ENCODE results near the gene SELENOO.

Gene SELENOO

GRCh38 chr22:50242406-50242949, 41.7 kb downstream of the SELENOO start:
- Histone ChIP-seq H3K9ac (ENCODE audit: low read depth in 1 of 2, low read length in 2 of 2) (peak overlapping the region in 1 of 2 donors; percentile 26), H3K36me3 (ENCODE audit: control insufficient read depth in 1 of 2, insufficient read depth in 2 of 2, low read length in 2 of 2) (peaks cover 7 to 35% of the 10 kb centered on the region in 2 donors), H3K4me1 (ENCODE audit: control insufficient read depth in 1 of 2, insufficient read depth in 2 of 2, low read length in 2 of 2) (peaks cover 22 to 44% of the 10 kb centered on the region in 2 donors)

DNA sequence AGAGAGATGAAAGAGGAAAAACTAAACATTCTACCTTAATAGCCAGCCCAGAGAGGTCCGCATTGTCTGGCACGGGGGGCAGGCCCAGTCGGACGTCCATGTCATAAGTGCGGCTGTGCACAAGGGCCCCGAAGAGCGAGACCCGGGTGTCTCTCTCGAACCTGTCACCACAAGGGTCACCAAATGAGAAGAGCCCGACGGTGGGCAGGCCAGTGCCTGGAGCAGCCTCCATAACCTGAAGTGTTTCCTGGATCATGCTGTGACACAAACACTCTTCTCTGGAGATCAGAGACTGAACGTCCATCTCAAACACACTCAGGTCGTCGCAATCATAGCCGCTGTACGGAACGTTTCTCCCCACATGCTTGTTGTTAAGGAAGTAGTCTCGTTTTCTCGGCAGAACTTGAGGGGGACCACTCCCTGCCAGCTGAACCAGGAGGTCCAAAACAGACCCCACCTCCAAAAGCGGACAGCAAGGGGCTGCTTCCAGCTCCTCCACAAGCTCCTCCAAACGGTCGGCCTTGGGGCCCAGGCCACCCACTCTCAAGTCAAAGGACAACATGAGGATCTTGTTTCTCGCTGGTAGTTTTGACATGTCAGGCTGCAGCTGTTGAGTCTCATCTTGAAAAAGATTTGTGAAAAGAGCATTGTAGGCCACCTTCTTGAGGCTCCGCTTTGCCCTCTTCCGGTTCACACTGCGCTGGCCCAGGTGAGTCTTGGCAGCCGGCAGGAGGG, 43.0 kb downstream of the SELENOO start:
- Histone ChIP-seq H3K27me3 (ENCODE audit: control insufficient read depth in 1 of 2, insufficient read depth in 2 of 2, low read length in 2 of 2) (no peaks in the 10 kb centered on the region), H3K36me3 (ENCODE audit: control insufficient read depth in 1 of 2, insufficient read depth in 2 of 2, low read length in 2 of 2) (peaks cover 7 to 43% of the 10 kb centered on the region in 2 donors), H3K9ac (ENCODE audit: low read depth in 1 of 2, low read length in 2 of 2) (peak overlapping the region; percentile 83 to 91), H3K4me3 (ENCODE audit: low read depth in 1 of 2, low read length in 2 of 2) (peak overlapping the region; percentile 98 to 99), H3K9me3 (ENCODE audit: control insufficient read depth in 1 of 2, low read length in 2 of 2) (no peaks in the 10 kb centered on the region), H3K4me1 (ENCODE audit: control insufficient read depth in 1 of 2, insufficient read depth in 2 of 2, low read length in 2 of 2) (peaks cover 25 to 51% of the 10 kb centered on the region in 2 donors), H3K27ac (ENCODE audit: low read depth, low read length) (peak overlapping the region; percentile 93)

More at GRCh38 chr22:50242406-50242949, 41.7 kb downstream of the SELENOO start:
- H3K9me3 ChIP-seq (ENCODE audit: control insufficient read depth in 1 of 2, low read length in 2 of 2), result no peaks in the 10 kb centered on the region
- H3K27me3 ChIP-seq (ENCODE audit: control insufficient read depth in 1 of 2, insufficient read depth in 2 of 2, low read length in 2 of 2), result no peaks in the 10 kb centered on the region
- H3K4me3 ChIP-seq (ENCODE audit: low read depth in 1 of 2, low read length in 2 of 2), result peak overlapping the region; percentile 19 to 55
- H3K27ac ChIP-seq (ENCODE audit: low read depth, low read length), result no peak overlapping the region

- Histone ChIP-seq H3K4me3 (ENCODE audit: low read depth in 1 of 2, low read length in 2 of 2) (peak within 1 kb of the TSS; percentile 98 to 99), H3K9ac (ENCODE audit: low read depth in 1 of 2, low read length in 2 of 2) (peak within 1 kb of the TSS; percentile 83 to 91), H3K27me3 (ENCODE audit: control insufficient read depth in 1 of 2, insufficient read depth in 2 of 2, low read length in 2 of 2) (no peaks in the 10 kb centered on the region), H3K27ac (ENCODE audit: low read depth, low read length) (peak within 1 kb of the TSS; percentile 93), H3K9me3 (ENCODE audit: control insufficient read depth in 1 of 2, low read length in 2 of 2) (no peaks in the 10 kb centered on the region), H3K4me1 (ENCODE audit: control insufficient read depth in 1 of 2, insufficient read depth in 2 of 2, low read length in 2 of 2) (peaks cover 26 to 55% of the 10 kb centered on the region in 2 donors), H3K36me3 (ENCODE audit: control insufficient read depth in 1 of 2, insufficient read depth in 2 of 2, low read length in 2 of 2) (peaks cover 7 to 38% of the 10 kb centered on the region in 2 donors)
Measured at GRCh38 chr22:50244420-50245213, 43.8 kb downstream of the SELENOO start, which contains the start of gene TUBGCP6. TUBGCP6 (minus strand) TSS chr22:50245023; CDS start chr22:50244459, 564 bp downstream.

GRCh38 chr22:50245214-50246072, 44.6 kb downstream of the SELENOO start:
- Histone ChIP-seq H3K36me3 (ENCODE audit: control insufficient read depth in 1 of 2, insufficient read depth in 2 of 2, low read length in 2 of 2) (peaks cover 7 to 31% of the 10 kb centered on the region in 2 donors), H3K27ac (ENCODE audit: low read depth, low read length) (peak overlapping the region; percentile 93), H3K4me3 (ENCODE audit: low read depth in 1 of 2, low read length in 2 of 2) (peak overlapping the region; percentile 98 to 99), H3K4me1 (ENCODE audit: control insufficient read depth in 1 of 2, insufficient read depth in 2 of 2, low read length in 2 of 2) (peaks cover 34 to 63% of the 10 kb centered on the region in 2 donors), H3K9ac (ENCODE audit: low read depth in 1 of 2, low read length in 2 of 2) (peak overlapping the region; percentile 61 to 83), H3K27me3 (ENCODE audit: control insufficient read depth in 1 of 2, insufficient read depth in 2 of 2, low read length in 2 of 2) (no peaks in the 10 kb centered on the region), H3K9me3 (ENCODE audit: control insufficient read depth in 1 of 2, low read length in 2 of 2) (no peaks in the 10 kb centered on the region)

DNA sequence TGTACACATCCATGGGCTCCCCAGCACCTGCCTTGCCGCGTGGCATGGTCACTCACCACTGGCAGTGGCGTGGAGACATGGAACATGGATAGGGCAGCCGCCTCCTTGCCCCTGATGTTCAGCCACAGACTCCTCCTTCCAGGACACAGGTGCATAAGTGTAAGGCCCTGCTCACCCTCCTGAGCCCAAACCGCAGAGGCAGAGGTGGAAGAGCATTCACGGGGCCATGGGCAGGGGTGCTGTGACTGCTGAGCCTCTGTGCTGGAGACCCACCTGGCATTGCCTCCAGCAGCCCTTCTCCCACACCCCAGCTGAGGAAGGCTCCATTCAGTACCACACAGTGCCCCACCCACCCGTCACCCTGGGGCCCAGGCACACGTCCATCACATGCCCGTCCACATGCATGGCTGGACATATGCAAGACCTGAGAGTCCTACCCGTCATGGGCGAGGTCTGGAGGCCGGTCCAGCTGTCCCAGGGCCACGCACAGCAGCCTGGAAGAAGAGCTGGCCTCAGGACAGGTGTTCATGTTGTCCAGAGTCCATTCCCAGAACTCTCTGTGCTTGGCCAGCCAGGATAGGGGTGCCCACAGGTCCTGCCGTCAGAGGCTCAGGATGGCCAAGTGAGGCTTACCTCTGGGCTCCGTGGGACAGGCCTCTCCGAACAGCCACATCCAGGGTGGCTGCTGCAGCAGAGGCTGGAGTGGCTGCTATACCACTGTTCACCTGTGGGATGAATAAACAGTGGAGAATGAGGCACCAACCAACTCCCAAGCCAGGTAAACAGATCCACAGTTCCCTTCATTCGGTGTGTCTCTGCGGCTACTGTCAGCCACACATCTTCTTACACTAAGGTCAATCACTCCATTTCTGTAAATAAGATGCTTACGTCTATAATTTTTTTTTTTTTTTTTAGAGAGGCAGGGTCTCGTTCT, 45.7 kb downstream of the SELENOO start:
- H3K9me3 ChIP-seq (ENCODE audit: control insufficient read depth in 1 of 2, low read length in 2 of 2), result no peaks in the 10 kb centered on the region
- H3K27me3 ChIP-seq (ENCODE audit: control insufficient read depth in 1 of 2, insufficient read depth in 2 of 2, low read length in 2 of 2), result no peaks in the 10 kb centered on the region
- peaks cover 36 to 61% of the 10 kb centered on the region in 2 donors for H3K4me1 ChIP-seq (ENCODE audit: control insufficient read depth in 1 of 2, insufficient read depth in 2 of 2, low read length in 2 of 2)
- H3K4me3 ChIP-seq (ENCODE audit: low read depth in 1 of 2, low read length in 2 of 2), result peak overlapping the region in 1 of 2 donors; percentile 98
- H3K9ac ChIP-seq (ENCODE audit: low read depth in 1 of 2, low read length in 2 of 2), result peak overlapping the region in 1 of 2 donors; percentile 21
- no peak overlapping the region for H3K27ac ChIP-seq (ENCODE audit: low read depth, low read length)
- H3K36me3 ChIP-seq (ENCODE audit: control insufficient read depth in 1 of 2, insufficient read depth in 2 of 2, low read length in 2 of 2), result peaks cover 7 to 31% of the 10 kb centered on the region in 2 donors

- no peaks in the 10 kb centered on the region for H3K9me3 ChIP-seq (ENCODE audit: control insufficient read depth in 1 of 2, low read length in 2 of 2)
- H3K4me3 ChIP-seq (ENCODE audit: low read depth in 1 of 2, low read length in 2 of 2), result no peak overlapping the region
- H3K27ac ChIP-seq (ENCODE audit: low read depth, low read length), result no peak overlapping the region
- H3K4me1 ChIP-seq (ENCODE audit: control insufficient read depth in 1 of 2, insufficient read depth in 2 of 2, low read length in 2 of 2), result peaks cover 34 to 56% of the 10 kb centered on the region in 2 donors
- H3K9ac ChIP-seq (ENCODE audit: low read depth in 1 of 2, low read length in 2 of 2), result no peak overlapping the region
- H3K36me3 ChIP-seq (ENCODE audit: control insufficient read depth in 1 of 2, insufficient read depth in 2 of 2, low read length in 2 of 2), result peaks cover 7 to 31% of the 10 kb centered on the region in 2 donors
- no peaks in the 10 kb centered on the region for H3K27me3 ChIP-seq (ENCODE audit: control insufficient read depth in 1 of 2, insufficient read depth in 2 of 2, low read length in 2 of 2)
Measured at GRCh38 chr22:50247748-50248147, 46.9 kb downstream of the SELENOO start.

DNA sequence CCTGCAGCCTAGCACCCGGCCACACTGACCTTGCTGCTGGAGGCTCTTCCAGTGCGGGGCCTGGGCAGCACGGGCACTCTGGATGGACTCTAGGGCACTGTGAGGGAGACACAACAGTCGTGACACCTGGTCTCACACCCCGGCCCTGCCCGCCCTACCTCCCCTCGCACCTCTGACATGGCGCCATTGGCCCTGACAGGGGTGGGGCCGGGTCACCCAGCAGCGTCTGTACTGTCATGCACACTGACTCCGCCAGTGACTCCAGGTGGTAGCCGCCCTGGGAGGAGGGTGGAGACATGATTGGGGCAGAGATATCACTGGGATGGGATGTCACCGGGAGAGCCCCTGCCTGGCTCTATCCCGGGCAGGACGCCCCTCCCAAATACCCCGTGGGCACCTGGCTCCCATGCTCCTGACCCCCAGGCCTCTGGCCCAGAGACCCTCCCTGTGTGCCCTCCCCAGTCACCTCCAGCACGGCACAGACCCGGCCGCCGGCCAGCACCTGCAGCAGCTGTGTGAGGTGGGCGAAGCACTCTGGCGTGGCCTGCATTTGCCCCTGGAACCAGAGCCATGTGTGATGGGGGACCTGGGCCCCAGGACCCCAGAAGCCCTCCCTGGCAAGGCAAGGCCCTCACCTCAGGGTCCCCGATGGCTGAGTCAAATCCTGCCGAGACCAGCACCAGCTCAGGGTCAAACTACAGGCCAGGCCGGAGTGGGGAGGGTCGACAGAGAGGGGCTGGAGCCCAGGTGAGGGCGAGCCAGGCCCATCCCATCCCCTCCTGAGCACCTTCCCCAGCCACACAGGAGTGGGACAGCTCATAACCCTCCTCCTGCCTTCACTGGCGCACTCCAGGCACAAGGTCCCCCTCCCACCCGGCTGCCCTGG, 47.6 kb downstream of the SELENOO start:
- Histone ChIP-seq H3K27me3 (ENCODE audit: control insufficient read depth in 1 of 2, insufficient read depth in 2 of 2, low read length in 2 of 2) (no peaks in the 10 kb centered on the region), H3K9ac (ENCODE audit: low read depth in 1 of 2, low read length in 2 of 2) (no peak overlapping the region), H3K27ac (ENCODE audit: low read depth, low read length) (no peak overlapping the region), H3K4me3 (ENCODE audit: low read depth in 1 of 2, low read length in 2 of 2) (no peak overlapping the region), H3K4me1 (ENCODE audit: control insufficient read depth in 1 of 2, insufficient read depth in 2 of 2, low read length in 2 of 2) (peaks cover 33 to 53% of the 10 kb centered on the region in 2 donors), H3K36me3 (ENCODE audit: control insufficient read depth in 1 of 2, insufficient read depth in 2 of 2, low read length in 2 of 2) (peaks cover 7 to 31% of the 10 kb centered on the region in 2 donors), H3K9me3 (ENCODE audit: control insufficient read depth in 1 of 2, low read length in 2 of 2) (no peaks in the 10 kb centered on the region)

Measured in duodenal mucosa (tissue), 2 donors.